HG03460 (cell line): Measurements from ENCODE around the gene GDF9.

Experiments
- ATAC-seq: cut with Tn5 transposase; IDR thresholded peaks from one replicate; pipeline ENCODE4 v1.9.1; 2021; ENCODE audit not compliant: unreplicated experiment

GDF9 gene

GRCh38 chr5:132822650-132823480 is 43.4 kb downstream of the GDF9 start:
- no peak for ATAC-seq

GRCh38 chr5:132821791-132822190 is 44.5 kb downstream of the GDF9 start:
- no peak for ATAC-seq

GRCh38 chr5:132821350-132821749 is 44.9 kb downstream of the GDF9 start:
- no peak for ATAC-seq

DNA sequence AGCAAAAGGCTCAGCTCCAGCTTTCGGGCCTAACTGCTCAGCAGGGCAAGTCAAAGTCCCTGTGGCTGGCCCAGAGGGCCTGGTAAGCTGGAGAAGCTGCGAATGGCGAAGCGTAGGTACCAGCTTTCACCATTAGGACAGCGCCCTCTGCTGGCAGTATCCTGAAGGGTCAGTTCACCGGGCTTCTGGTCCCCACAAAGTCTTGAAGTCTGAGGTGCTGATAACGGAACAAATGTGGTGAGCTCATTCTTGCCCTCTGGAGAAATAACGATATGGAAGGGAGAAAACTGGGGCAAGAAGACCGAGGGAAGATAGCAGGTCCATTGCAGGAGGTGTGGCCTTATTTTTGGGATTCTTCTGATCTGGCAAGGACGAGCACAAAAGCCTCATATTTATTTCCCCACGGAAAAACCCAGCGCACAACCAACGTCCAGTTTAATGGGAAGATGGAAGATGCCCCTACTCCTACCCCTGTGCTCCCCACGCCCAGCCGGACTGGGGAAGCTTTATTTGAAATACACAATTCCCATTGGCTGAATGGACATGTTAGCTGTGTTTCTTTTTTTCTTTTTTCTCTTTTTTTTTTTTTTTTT is 46.0 kb downstream of the GDF9 start:
- ATAC-seq = peak; percentile 84

GRCh38 chr5:132819468-132819867 is 46.8 kb downstream of the GDF9 start:
- ATAC-seq = no peak

GRCh38 chr5:132817011-132817410 is 49.3 kb downstream of the GDF9 start:
- ATAC-seq = no peak

GRCh38 chr5:132816554-132816953 is 49.7 kb downstream of the GDF9 start:
- no peak for ATAC-seq

DNA sequence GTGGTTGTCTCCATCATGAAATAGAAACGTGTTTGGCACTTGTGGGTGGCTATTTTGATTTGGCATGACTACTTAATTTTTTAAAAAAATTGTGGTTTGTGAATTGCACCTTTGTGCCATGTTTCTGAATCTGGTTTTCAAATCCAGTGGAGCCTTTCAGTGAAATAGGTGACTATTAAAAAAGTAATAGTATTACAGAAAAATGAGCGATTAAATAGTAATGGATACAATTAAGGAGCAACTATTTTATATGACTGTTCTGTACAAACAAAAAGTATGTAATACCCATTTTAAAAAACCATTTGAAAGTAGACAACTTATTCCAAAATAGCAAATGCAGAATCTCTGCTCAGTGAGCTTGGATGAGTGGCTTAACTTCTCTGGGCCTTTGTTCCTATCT is 50.2 kb downstream of the GDF9 start:
- no peak for ATAC-seq

DNA sequence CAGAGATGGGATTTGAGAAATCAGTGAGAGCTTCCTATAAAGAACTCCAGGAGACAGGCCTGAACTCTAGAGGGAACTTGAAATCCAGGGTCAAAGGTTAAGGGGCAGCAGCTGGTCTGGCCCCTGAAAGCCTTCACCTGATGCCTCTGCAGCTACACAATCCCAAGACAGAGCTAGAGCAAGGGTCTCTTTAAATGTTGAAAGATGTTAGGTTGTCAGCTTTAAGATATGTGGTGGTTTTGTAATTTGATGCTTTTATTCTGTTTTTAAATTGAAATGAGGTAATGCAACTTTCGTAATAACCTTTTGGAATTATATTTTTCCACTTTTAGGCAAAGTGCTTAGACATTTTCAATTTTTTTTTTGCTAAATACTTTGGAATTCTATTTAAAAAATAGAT is 50.8 kb downstream of the GDF9 start:
- ATAC-seq = no peak

DNA sequence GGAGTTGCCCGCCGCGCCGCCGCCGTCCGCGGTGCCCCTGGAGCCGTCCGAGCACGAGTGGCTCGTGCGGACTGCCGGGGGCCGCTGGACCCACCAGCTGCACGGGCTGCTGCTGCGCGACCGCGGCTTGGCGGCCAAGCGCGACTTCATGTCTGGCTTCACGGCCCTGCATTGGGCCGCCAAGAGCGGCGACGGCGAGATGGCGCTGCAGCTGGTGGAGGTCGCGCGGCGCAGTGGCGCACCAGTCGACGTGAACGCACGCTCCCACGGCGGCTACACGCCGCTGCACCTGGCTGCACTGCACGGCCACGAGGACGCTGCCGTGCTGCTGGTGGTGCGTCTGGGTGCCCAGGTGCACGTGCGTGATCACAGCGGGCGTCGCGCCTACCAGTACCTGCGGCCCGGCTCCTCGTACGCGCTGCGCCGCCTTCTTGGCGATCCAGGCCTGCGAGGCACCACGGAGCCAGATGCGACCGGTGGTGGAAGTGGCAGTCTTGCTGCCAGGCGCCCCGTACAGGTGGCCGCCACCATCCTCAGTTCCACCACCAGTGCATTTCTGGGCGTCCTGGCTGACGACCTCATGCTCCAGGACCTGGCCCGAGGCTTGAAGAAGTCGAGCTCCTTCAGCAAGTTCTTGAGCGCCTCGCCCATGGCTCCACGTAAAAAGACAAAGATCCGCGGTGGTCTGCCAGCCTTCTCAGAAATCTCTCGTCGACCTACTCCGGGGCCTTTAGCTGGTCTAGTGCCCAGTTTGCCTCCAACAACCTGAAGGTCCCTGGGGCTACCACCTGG is 51.6 kb downstream of the GDF9 start:
- ATAC-seq = no peak

DNA sequence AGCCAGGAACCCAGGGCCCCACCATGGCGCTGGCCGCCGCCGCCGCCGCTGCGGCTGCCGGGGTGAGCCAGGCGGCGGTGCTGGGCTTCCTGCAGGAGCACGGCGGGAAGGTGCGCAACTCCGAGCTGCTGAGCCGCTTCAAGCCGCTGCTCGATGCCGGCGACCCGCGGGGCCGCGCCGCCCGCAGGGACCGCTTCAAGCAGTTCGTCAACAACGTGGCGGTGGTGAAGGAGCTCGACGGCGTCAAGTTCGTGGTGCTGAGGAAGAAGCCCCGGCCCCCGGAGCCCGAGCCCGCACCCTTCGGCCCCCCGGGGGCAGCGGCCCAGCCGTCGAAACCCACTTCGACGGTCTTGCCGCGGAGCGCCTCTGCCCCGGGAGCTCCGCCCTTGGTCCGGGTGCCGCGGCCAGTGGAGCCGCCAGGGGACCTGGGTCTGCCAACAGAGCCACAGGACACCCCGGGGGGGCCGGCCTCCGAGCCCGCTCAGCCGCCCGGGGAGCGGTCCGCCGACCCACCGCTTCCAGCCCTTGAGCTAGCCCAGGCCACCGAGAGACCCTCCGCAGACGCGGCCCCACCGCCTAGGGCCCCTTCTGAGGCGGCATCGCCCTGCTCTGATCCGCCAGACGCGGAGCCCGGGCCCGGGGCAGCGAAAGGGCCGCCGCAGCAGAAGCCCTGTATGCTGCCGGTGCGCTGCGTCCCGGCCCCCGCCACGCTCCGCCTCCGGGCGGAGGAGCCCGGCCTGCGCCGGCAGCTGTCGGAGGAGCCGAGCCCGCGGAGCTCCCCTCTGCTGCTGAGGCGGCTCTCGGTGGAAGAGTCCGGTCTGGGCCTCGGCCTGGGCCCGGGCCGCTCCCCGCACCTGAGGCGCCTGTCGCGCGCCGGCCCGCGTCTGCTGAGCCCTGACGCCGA is 52.4 kb downstream of the GDF9 start:
- no peak for ATAC-seq

DNA sequence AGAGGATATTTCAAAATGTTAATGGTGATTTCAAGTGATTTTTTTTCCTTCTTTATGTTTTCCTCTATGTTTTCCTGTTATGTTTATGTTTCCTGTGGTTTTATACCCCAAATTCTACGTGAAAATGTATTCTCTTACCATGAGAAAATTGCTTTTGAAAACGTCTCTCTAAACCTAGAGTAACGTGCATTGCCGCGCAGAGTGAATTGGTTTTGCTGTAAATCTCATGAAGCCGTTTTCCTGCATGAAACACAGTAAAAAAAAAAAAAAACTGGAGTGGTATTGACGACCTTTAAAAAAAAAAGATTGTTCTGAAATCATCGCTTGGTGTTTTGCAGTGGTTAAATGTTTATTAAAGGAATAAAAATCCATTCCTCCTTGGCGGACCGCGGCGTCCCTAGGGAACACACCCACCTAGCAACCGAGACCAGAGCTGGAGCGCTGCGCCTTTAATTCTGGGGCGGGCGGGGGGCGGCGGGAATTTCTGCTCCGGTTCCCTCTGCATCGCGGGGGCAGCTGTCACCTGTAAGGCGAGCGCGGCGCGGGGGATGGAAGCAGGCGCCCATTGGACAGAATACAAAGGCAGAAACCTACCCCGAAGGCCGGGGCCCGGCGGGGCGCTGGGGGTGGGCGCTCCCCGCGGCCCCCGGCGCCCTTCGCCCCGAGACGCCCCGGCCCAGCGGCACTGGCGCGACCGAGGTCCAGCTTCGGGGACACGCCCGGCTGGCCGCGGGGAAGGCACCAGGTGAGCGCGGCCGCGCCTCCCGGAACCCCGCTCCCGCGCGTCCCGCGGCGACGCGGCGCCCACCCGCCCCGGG is 53.3 kb downstream of the GDF9 start, which contains the start of gene SOWAHA:
Gene SOWAHA (plus strand): TSS at position 522 of the 818 bp plus-strand sequence. CDS start 320 bp downstream, outside the sequence.
- no peak for ATAC-seq

DNA sequence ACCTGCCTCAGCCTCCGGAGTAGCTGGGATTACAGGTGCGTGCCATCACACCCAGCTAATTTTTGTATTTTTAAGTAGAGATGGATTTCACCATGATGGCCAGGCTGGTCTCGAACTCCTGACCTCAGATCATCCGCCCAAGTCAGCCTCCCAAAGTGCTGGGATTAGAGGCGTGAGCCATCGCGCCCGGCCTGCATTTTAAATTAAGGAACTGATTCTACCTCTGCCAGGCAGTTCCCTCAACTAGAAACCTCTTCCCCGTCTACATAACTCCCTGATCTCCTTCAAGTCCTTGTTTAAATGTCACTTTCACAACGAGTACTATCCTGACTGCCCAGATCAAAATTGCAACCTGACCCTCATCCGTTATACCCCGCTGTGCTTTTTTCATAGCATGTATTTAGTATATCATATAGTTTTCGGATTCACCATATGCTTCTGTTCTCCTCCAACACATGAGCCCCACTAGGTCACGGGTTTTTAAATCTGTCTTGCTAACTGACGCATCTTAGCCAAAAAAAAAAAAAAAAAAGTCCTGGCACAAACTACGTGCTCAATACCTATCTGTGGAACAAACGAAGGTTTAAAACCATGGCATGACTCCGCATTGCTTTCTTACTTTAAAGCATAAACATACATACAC is 54.0 kb downstream of the GDF9 start:
- no peak for ATAC-seq
